ENCODE measurements around the gene LRRC42.
"Not testable (repeated sequence)": the region's sequence is repeated elsewhere in the genome, so short reads cannot be mapped to it uniquely, and the experiment has no call there.

Gene LRRC42

GRCh38 chr1:53968125-53968513, 22.0 kb downstream of the LRRC42 start:
- DNase-seq: no peak

GRCh38 chr1:53969323-53969722, 23.2 kb downstream of the LRRC42 start:
- DNase-seq: not testable (repeated sequence)

GRCh38 chr1:53971718-53972117, 25.6 kb downstream of the LRRC42 start:
- no peak for DNase-seq

GRCh38 chr1:53975861-53976260, 29.7 kb downstream of the LRRC42 start:
- DNase-seq: no peak

- no peak for DNase-seq
Observed at GRCh38 chr1:53979712-53980450, 33.7 kb downstream of the LRRC42 start.

- DNase-seq: no peak
Observed at GRCh38 chr1:53981220-53981619, 35.1 kb downstream of the LRRC42 start.

GRCh38 chr1:53982034-53982762, 36.0 kb downstream of the LRRC42 start:
- no peak for DNase-seq

GRCh38 chr1:53982763-53983104, 36.6 kb downstream of the LRRC42 start:
- DNase-seq: no peak

GRCh38 chr1:53984726-53985125, 38.6 kb downstream of the LRRC42 start:
- no peak for DNase-seq

GRCh38 chr1:53986458-53986857, 40.3 kb downstream of the LRRC42 start:
- no peak for DNase-seq

- no peak for DNase-seq
Observed at GRCh38 chr1:53987880-53988279, 41.7 kb downstream of the LRRC42 start.

- DNase-seq: no peak
Observed at GRCh38 chr1:53992085-53992874, 46.1 kb downstream of the LRRC42 start.

- not testable (repeated sequence) for DNase-seq
Observed at GRCh38 chr1:53994516-53994915, 48.4 kb downstream of the LRRC42 start.

- no peak for DNase-seq
Observed at GRCh38 chr1:53995683-53996082, 49.5 kb downstream of the LRRC42 start.

GRCh38 chr1:53998223-53998622, 52.1 kb downstream of the LRRC42 start:
- no peak for DNase-seq

GRCh38 chr1:53999920-54000319, 53.8 kb downstream of the LRRC42 start:
- no peak for DNase-seq

- DNase-seq: no peak
Observed at GRCh38 chr1:54001591-54001990, 55.4 kb downstream of the LRRC42 start.

- DNase-seq: no peak
Observed at GRCh38 chr1:54002544-54003248, 56.5 kb downstream of the LRRC42 start.

- no peak for DNase-seq
Observed at GRCh38 chr1:54003249-54003646, 57.1 kb downstream of the LRRC42 start.

- not testable (repeated sequence) for DNase-seq
Observed at GRCh38 chr1:54003750-54004480, 57.8 kb downstream of the LRRC42 start.

- DNase-seq: no peak
Observed at GRCh38 chr1:54004481-54005049, 58.4 kb downstream of the LRRC42 start.

- no peak for DNase-seq
Observed at GRCh38 chr1:54006508-54006907, 60.4 kb downstream of the LRRC42 start.
